DND-41 (cell line): ENCODE measurements around the gene CAGE1.
"Not testable (repeated sequence)": the region's sequence is repeated elsewhere in the genome, so short reads cannot be mapped to it uniquely, and the experiment has no call there.

Experiments
- ATAC-seq: fragments of 200-7000 bp; cut with Tn5 transposase; 3 replicates; pipeline ENCODE4 v1.9.1; 2021; ENCODE audit warnings: low read depth; ENCODE audit not compliant: insufficient read depth
- DNase-seq: peaks from one replicate; pipeline ENCODE4 v3.0.0-alpha.2; 2020
- H2AFZ ChIP-seq: 2 replicates; pipeline ENCODE4 v1.6.0; 2012; ENCODE audit warnings: low read depth, low read length
- H3K27ac ChIP-seq: 2 replicates; pipeline ENCODE4 v1.5.1; 2012; ENCODE audit warnings: low read length, inconsistent platforms
- H3K27me3 ChIP-seq: fragments of 200-600 bp; sonication (generic); 2 replicates; pipeline ENCODE4 v1.6.0; 2012; ENCODE audit warnings: low read length, mild to moderate bottlenecking, inconsistent platforms; ENCODE audit not compliant: insufficient read depth, poor library complexity
- H3K36me3 ChIP-seq: 2 replicates; pipeline ENCODE4 v1.5.1; 2012; ENCODE audit warnings: low read length, inconsistent platforms; ENCODE audit not compliant: insufficient read depth
- H3K4me1 ChIP-seq: 2 replicates; pipeline ENCODE4 v1.5.1; 2012; ENCODE audit warnings: mild to moderate bottlenecking, low read length; ENCODE audit not compliant: insufficient read depth
- H3K4me2 ChIP-seq: 2 replicates; pipeline ENCODE4 v1.6.0; 2012; ENCODE audit warnings: mild to moderate bottlenecking, moderate library complexity, low read length, inconsistent platforms; ENCODE audit not compliant: insufficient read depth
- H3K4me3 ChIP-seq, 2 experiments: fragments of 200-600 bp in 1 of 2; shearing (Covaris generic) in 1 of 2; 2 replicates each; pipeline ENCODE4 v1.5.1; 2012 to 2016; ENCODE audit warnings: inconsistent platforms in 2 of 2, low read length in 2 of 2, mild to moderate bottlenecking in 2 of 2, low read depth in 1 of 2, moderate library complexity in 1 of 2
- H3K79me2 ChIP-seq: 2 replicates; pipeline ENCODE4 v1.6.0; 2012; ENCODE audit warnings: low read length, inconsistent platforms; ENCODE audit not compliant: insufficient read depth
- H3K9ac ChIP-seq: 2 replicates; pipeline ENCODE4 v1.6.0; 2012; ENCODE audit warnings: low read depth, mild to moderate bottlenecking, inconsistent platforms, low read length, moderate library complexity
- H3K9me3 ChIP-seq: 2 replicates; pipeline ENCODE4 v1.5.1; 2012; ENCODE audit warnings: low read length, moderate library complexity, mild to moderate bottlenecking, inconsistent platforms; ENCODE audit not compliant: insufficient read depth, severe bottlenecking
- H4K20me1 ChIP-seq: 2 replicates; pipeline ENCODE4 v1.6.0; 2012; ENCODE audit warnings: low read length; ENCODE audit not compliant: insufficient read depth
- CTCF ChIP-seq: IDR thresholded peaks from 2 replicates; pipeline ENCODE4 v1.5.1; 2012; ENCODE audit warnings: borderline replicate concordance, low read length, moderate library complexity, mild to moderate bottlenecking; ENCODE audit not compliant: poor library complexity, severe bottlenecking; ENCODE audit errors: extremely low read depth
- EZH2 ChIP-seq: IDR thresholded peaks from 3 replicates; pipeline ENCODE4 v1.6.1; 2012; ENCODE audit warnings: borderline replicate concordance, low read depth, mild to moderate bottlenecking, moderate library complexity, low read length, inconsistent platforms; ENCODE audit not compliant: severe bottlenecking

CAGE1 gene

GRCh38 chr6:7377961-7378360 lies 11.6 kb downstream of the CAGE1 start:
- H3K9ac ChIP-seq = no peak overlapping the region
- no peaks in the 10 kb centered on the region for H3K36me3 ChIP-seq
- no peaks in the 10 kb centered on the region for H3K27me3 ChIP-seq
- H3K27ac ChIP-seq = no peak overlapping the region
- no peaks in the 10 kb centered on the region for H4K20me1 ChIP-seq
- H3K4me1 ChIP-seq = no peaks in the 10 kb centered on the region
- H3K9me3 ChIP-seq = no peaks in the 10 kb centered on the region
- ATAC-seq = no peak
- H3K4me2 ChIP-seq = no peak overlapping the region
- no peaks in the 10 kb centered on the region for H3K79me2 ChIP-seq
- H2AFZ ChIP-seq = no peak overlapping the region
- DNase-seq = no peak
- no peak for TF ChIP-seq EZH2
- TF ChIP-seq CTCF = no peak
- no peak overlapping the region for H3K4me3 ChIP-seq

DNA sequence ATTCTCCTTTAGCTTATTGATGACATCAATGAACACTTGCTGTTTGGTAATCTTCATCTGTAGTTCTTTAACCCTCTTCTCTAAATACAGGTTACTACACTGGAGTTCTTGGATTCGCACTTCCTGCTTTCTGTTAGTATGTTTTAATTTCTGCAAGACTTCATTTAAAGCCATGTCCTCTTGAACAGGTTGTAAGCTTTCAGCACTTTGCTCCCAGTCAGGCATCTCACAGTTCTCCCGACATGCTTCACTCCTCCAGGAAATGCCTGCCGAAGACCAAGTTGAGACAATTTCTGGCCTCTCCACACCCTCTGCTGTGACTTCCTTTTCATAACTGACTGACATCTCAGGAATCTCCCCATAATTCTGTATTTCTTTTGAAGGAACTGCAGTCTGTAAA lies 15.8 kb downstream of the CAGE1 start:
- no peaks in the 10 kb centered on the region for H3K9me3 ChIP-seq
- H3K4me3 ChIP-seq = no peak overlapping the region
- TF ChIP-seq CTCF (no peak), EZH2 (no peak)
- no peaks in the 10 kb centered on the region for H4K20me1 ChIP-seq
- ATAC-seq = no peak
- no peak overlapping the region for H3K9ac ChIP-seq
- no peak overlapping the region for H3K4me2 ChIP-seq
- H3K79me2 ChIP-seq = no peaks in the 10 kb centered on the region
- no peaks in the 10 kb centered on the region for H3K4me1 ChIP-seq
- H3K36me3 ChIP-seq = no peaks in the 10 kb centered on the region
- H3K27me3 ChIP-seq = no peaks in the 10 kb centered on the region
- H3K27ac ChIP-seq = no peak overlapping the region
- no peak for DNase-seq
- H2AFZ ChIP-seq = 0 out of 2 replicates have a peak overlapping the region, but pooled peaks have one; percentile 51

DNA sequence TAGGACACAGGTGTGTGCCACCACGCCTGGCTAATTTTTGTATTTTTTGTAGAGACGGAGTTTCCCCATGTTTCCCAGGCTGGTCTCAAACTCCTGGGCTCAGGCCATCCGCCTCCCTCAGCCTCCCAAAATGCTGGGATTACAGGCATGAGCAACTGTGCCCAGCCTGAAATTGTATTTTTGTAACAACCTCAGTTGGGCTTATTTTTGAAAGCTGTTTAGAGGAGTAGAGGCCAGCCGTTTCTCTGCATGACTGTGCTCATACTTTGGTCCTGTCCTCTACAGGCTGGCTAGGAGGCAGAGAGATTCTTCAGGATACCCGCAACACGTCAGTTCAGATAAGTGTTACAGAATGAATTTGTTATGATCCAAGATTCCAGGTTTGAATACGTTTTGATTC lies 22.1 kb downstream of the CAGE1 start:
- Histone ChIP-seq H3K9ac (no peak overlapping the region), H3K79me2 (no peaks in the 10 kb centered on the region), H2AFZ (no peak overlapping the region), H3K27ac (no peak overlapping the region), H3K27me3 (no peaks in the 10 kb centered on the region), H3K4me1 (no peaks in the 10 kb centered on the region), H3K36me3 (no peaks in the 10 kb centered on the region), H3K4me3 (no peak overlapping the region), H4K20me1 (no peaks in the 10 kb centered on the region), H3K4me2 (no peak overlapping the region), H3K9me3 (no peaks in the 10 kb centered on the region)
- no peak for ATAC-seq
- no peak for DNase-seq
- TF ChIP-seq EZH2 (no peak), CTCF (no peak)

- not testable (repeated sequence) for H3K4me3 ChIP-seq, H3K79me2 ChIP-seq, H3K9ac ChIP-seq, H3K36me3 ChIP-seq, H3K27ac ChIP-seq, ATAC-seq, H3K9me3 ChIP-seq, H4K20me1 ChIP-seq, H3K27me3 ChIP-seq, H3K4me1 ChIP-seq, H2AFZ ChIP-seq, H3K4me2 ChIP-seq, DNase-seq
Measured at GRCh38 chr6:7351916-7352315, 37.6 kb downstream of the CAGE1 start.

DNA sequence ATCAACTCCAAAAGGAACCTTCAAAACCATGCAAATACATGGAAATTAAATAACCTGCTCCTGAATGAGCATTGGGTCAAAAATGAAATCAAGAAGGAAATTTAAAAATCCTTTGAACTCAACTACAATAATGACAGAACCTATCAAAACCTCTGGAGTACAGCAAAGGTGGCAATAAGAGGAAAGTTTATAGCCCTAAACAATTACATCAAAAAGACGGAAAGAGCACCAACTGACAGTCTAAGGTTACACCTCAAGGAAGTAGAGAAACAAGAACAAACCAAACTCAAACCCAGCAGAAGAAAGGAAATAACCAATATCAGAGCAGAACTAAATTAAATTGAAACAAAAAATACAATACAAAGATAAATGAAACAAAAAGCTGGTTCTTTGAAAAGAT lies 39.0 kb downstream of the CAGE1 start:
- not testable (repeated sequence) for H3K79me2 ChIP-seq, ATAC-seq, H2AFZ ChIP-seq, H3K4me1 ChIP-seq, H3K4me2 ChIP-seq, DNase-seq, H3K9ac ChIP-seq, H3K36me3 ChIP-seq, H4K20me1 ChIP-seq, H3K27ac ChIP-seq, H3K9me3 ChIP-seq, H3K27me3 ChIP-seq, H3K4me3 ChIP-seq

DNA sequence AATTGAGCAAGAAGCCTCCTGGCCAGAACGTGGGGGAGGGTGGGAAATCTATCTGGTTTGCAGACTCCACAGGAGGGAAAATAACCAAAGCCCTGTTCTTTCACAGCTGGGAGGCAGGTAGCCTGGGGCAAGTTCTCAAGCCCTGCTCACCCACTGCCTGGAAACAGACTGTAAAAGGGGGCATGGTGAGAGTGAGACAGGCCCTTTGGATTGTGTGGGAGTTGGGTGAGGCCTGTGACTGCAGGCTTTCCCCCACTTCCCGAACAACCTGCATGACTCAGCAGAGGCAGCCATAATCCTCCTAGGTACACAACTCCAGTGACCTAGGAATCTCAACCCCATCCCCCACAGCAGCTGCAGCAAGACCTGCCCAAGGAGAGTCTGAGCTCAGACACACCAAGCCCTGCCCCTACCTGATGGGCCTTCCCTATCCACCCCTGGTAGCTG lies 42.0 kb downstream of the CAGE1 start:
- H3K9me3 ChIP-seq = not testable (repeated sequence)

More for the DNA sequence above, 42.0 kb downstream of the CAGE1 start:
- H3K9ac ChIP-seq, H3K79me2 ChIP-seq, H2AFZ ChIP-seq, H3K4me2 ChIP-seq, H4K20me1 ChIP-seq, H3K27me3 ChIP-seq, H3K27ac ChIP-seq, H3K4me3 ChIP-seq, H3K36me3 ChIP-seq, ATAC-seq: not testable (repeated sequence)
- H3K4me1 ChIP-seq = peaks cover 24% of the 10 kb centered on the region
- peak; percentile 11 for DNase-seq
